Measurements from ENCODE around the gene ABCC6. TPM values are rescaled to one million over a fixed set of nuclear protein-coding genes. Genes with fewer than 3 reads are reported as not detected.
A peak's percentile ranks its signal among the peaks of the same experiment; 100 is the strongest.
"Not testable (repeated sequence)": the region's sequence is repeated elsewhere in the genome, so short reads cannot be mapped to it uniquely, and the experiment has no call there.

The ABCC6 gene
- total RNA-seq, 1 experiment from 2014 or later = 44.6 TPM

DNA sequence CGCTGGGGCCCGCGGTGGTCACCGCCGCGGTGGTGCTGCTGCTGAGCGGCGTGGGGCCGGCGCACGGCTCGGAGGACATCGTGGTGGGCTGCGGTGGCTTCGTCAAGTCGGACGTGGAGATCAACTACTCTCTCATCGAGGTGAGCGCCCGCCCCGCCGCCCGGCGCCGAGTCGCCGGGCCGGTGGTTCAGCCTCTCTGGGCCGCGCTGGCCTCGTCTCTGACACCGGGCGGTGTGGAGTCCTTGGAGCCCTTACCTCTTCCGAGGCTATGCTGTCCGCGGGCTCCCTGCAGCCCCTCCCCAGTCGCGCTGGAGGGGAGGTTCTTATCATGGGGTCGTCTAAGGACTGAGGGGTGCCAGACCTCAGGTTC lies 9.4 kb upstream of the ABCC6 start:
- H3K27me3 ChIP-seq (replicated peaks; ENCODE audit: control insufficient read depth, insufficient read depth, low read length); H3K27ac Mint-ChIP-seq (ENCODE audit: unreplicated experiment); H3K36me3 ChIP-seq (ENCODE audit: control insufficient read depth, insufficient read depth, low read length); H3K4me1 ChIP-seq; CTCF ChIA-PET; BruUV-seq (replicated peaks); DNase-seq; H3K4me3 ChIP-seq (ENCODE audit: low read depth, low read length); H3K9me3 Mint-ChIP-seq (ENCODE audit: unreplicated experiment); H3K9me3 ChIP-seq; H3K27me3 Mint-ChIP-seq (ENCODE audit: insufficient read depth, unreplicated experiment); POLR2A ChIA-PET; H3K4me1 Mint-ChIP-seq (ENCODE audit: low read depth, unreplicated experiment); intact Hi-C loops (cut with micrococcal nuclease; ENCODE audit: unreplicated experiment); H3K36me3 Mint-ChIP-seq (ENCODE audit: insufficient read depth, unreplicated experiment): not testable (repeated sequence)
- peak overlapping the region; percentile 63 for H3K4me3 Mint-ChIP-seq (ENCODE audit: unreplicated experiment)

DNA sequence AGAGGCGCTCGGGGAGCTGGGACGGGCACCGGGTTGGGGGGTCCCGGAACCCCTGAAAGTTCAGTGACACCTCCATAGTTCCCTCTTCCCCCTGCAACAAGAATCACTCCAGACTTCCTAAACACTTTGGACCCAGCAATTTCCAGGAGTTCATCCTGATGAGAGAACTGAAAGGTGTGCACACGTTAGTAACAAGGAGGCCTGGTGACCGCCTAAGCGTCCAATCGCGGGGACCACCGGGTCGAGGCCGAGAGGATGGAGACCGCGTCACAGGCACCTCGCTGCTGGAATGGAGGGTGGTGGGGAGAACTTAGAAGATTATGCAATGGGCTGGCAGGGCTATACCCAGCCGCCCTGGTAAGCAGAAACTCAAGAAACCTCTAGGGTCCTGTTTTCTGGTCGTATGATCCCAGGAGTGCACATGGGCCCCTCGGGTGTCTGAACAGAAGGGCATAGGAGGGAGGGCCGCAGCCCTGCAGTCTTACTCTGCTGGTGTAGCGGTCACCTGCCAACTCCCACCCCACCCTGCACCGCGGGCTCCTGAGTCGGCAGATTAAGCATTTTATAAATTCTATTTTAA lies 458 bp upstream of the ABCC6 start:
- intact Hi-C loops (cut with micrococcal nuclease; ENCODE audit: unreplicated experiment); H3K4me1 Mint-ChIP-seq (ENCODE audit: low read depth, unreplicated experiment); H3K9me3 ChIP-seq; H3K27me3 Mint-ChIP-seq (ENCODE audit: insufficient read depth, unreplicated experiment); H3K27ac Mint-ChIP-seq (ENCODE audit: unreplicated experiment); H3K27me3 ChIP-seq (replicated peaks; ENCODE audit: control insufficient read depth, insufficient read depth, low read length); CTCF ChIA-PET; POLR2A ChIA-PET; H3K4me1 ChIP-seq; H3K36me3 Mint-ChIP-seq (ENCODE audit: insufficient read depth, unreplicated experiment); H3K9me3 Mint-ChIP-seq (ENCODE audit: unreplicated experiment); H3K36me3 ChIP-seq (ENCODE audit: control insufficient read depth, insufficient read depth, low read length); DNase-seq: not testable (repeated sequence)
- BruUV-seq (replicated peaks) = TSS peak; percentile 49
- 0 out of 2 replicates have a peak overlapping the region, but pooled peaks have one; percentile 10 for H3K4me3 ChIP-seq (ENCODE audit: low read depth, low read length)
- H3K4me3 Mint-ChIP-seq (ENCODE audit: unreplicated experiment) = peak overlapping the region; percentile 61

DNA sequence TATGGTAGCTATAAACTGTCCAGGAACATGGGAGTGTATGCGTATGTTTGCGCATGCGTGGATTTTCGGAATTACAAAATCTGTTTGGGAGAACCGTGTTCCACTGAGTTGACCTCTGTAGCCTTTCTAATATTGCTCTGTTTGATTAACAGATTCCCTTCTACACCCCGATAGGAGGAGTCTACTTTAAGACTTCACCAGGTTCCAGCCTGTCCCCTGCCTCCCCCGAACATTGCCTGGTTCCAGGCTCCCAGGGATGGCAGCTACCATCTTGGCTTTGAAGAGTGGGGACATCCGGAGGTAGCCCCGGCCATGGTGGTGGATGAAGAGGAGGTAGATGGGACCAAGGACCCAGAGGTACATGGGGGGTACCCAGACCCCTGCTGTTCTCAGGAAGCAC lies 1.9 kb downstream of the ABCC6 start:
- CTCF ChIA-PET; H3K27me3 ChIP-seq (replicated peaks; ENCODE audit: control insufficient read depth, insufficient read depth, low read length): not testable (repeated sequence)

DNA sequence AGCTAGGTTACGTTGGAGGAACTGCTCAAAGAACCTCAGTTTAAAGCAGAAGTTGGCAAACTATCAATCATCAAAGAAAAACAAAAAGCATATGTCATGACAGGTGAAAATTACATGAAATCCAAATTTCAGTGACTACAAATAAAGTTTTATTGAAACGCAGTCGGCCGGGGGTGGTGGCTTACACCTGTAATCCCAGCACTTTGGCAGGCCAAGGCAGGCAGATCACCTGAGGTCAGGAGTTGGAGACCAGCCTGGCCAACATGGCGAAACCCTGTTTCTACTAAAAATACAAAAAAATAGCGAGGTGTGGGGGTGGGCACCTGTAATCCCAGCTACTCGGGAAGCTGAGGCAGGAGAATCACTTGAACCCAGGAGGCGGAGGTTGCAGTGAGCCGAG lies 2.8 kb downstream of the ABCC6 start:
- H3K27me3 Mint-ChIP-seq (ENCODE audit: insufficient read depth, unreplicated experiment); intact Hi-C loops (cut with micrococcal nuclease; ENCODE audit: unreplicated experiment); POLR2A ChIA-PET; CTCF ChIA-PET; H3K27ac Mint-ChIP-seq (ENCODE audit: unreplicated experiment); H3K9me3 Mint-ChIP-seq (ENCODE audit: unreplicated experiment); DNase-seq; H3K4me3 ChIP-seq (ENCODE audit: low read depth, low read length); H3K4me1 Mint-ChIP-seq (ENCODE audit: low read depth, unreplicated experiment); BruUV-seq (replicated peaks); H3K9me3 ChIP-seq; H3K4me1 ChIP-seq; H3K36me3 Mint-ChIP-seq (ENCODE audit: insufficient read depth, unreplicated experiment); H3K27me3 ChIP-seq (replicated peaks; ENCODE audit: control insufficient read depth, insufficient read depth, low read length); H3K4me3 Mint-ChIP-seq (ENCODE audit: unreplicated experiment); H3K36me3 ChIP-seq (ENCODE audit: control insufficient read depth, insufficient read depth, low read length): not testable (repeated sequence)

More for the DNA sequence above, 1.9 kb downstream of the ABCC6 start:
- DNase-seq; H3K36me3 Mint-ChIP-seq (ENCODE audit: insufficient read depth, unreplicated experiment); H3K4me1 Mint-ChIP-seq (ENCODE audit: low read depth, unreplicated experiment); BruUV-seq (replicated peaks); H3K36me3 ChIP-seq (ENCODE audit: control insufficient read depth, insufficient read depth, low read length); H3K4me3 Mint-ChIP-seq (ENCODE audit: unreplicated experiment); POLR2A ChIA-PET; H3K27ac Mint-ChIP-seq (ENCODE audit: unreplicated experiment); H3K4me3 ChIP-seq (ENCODE audit: low read depth, low read length); intact Hi-C loops (cut with micrococcal nuclease; ENCODE audit: unreplicated experiment); H3K9me3 Mint-ChIP-seq (ENCODE audit: unreplicated experiment); H3K27me3 Mint-ChIP-seq (ENCODE audit: insufficient read depth, unreplicated experiment); H3K4me1 ChIP-seq; H3K9me3 ChIP-seq: not testable (repeated sequence)

DNA sequence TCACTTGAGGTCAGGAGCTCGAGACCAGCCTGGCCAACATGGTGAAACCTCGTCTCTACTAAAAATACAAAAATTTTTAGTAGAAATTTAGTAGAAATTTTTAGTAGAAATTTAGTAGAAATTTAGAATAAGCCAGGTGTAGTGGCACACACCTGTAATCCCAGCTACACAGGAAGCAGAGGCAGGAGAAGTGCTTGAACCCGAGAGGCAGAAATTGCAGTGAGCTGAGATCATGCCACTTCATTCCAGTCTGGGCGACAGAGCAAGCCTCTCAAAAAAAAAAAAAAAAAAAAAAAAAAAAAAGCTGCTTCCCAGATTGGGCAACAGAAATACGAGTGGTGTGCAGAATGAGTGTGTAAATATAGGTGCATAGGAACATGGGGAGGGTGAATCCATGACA lies 4.5 kb downstream of the ABCC6 start:
- H3K36me3 ChIP-seq (ENCODE audit: control insufficient read depth, insufficient read depth, low read length); POLR2A ChIA-PET; H3K4me1 Mint-ChIP-seq (ENCODE audit: low read depth, unreplicated experiment); H3K27me3 Mint-ChIP-seq (ENCODE audit: insufficient read depth, unreplicated experiment); BruUV-seq (replicated peaks); H3K9me3 Mint-ChIP-seq (ENCODE audit: unreplicated experiment); H3K9me3 ChIP-seq; H3K4me3 ChIP-seq (ENCODE audit: low read depth, low read length); H3K36me3 Mint-ChIP-seq (ENCODE audit: insufficient read depth, unreplicated experiment); H3K4me3 Mint-ChIP-seq (ENCODE audit: unreplicated experiment); H3K27me3 ChIP-seq (replicated peaks; ENCODE audit: control insufficient read depth, insufficient read depth, low read length); CTCF ChIA-PET; DNase-seq; H3K4me1 ChIP-seq; intact Hi-C loops (cut with micrococcal nuclease; ENCODE audit: unreplicated experiment): not testable (repeated sequence)
- H3K27ac Mint-ChIP-seq (ENCODE audit: unreplicated experiment) = peak overlapping the region; percentile 24

DNA sequence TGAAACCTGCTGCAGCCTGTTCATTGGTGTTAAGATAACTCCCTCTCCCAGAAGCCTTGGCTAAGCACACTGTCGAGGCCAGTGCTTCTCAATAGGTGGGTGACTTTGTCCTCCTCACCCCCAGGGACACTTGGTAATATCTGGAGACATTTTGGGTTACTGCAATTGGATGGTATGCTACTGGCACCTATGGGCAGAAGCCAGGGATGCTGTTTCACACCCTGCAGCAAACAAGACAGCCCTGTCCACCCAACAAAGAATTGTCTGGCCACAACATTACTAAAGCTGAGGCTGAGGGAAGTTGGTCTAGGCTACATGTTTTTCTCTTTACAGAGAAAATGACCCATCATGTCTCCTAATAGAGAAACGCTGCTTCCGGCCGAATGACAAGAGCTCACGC lies 4.9 kb downstream of the ABCC6 start:
- H3K4me3 ChIP-seq (ENCODE audit: low read depth, low read length); intact Hi-C loops (cut with micrococcal nuclease; ENCODE audit: unreplicated experiment); H3K27me3 Mint-ChIP-seq (ENCODE audit: insufficient read depth, unreplicated experiment); H3K9me3 ChIP-seq; H3K27ac Mint-ChIP-seq (ENCODE audit: unreplicated experiment); POLR2A ChIA-PET; H3K9me3 Mint-ChIP-seq (ENCODE audit: unreplicated experiment); CTCF ChIA-PET; H3K4me1 ChIP-seq; H3K27me3 ChIP-seq (replicated peaks; ENCODE audit: control insufficient read depth, insufficient read depth, low read length); DNase-seq; H3K36me3 Mint-ChIP-seq (ENCODE audit: insufficient read depth, unreplicated experiment); H3K36me3 ChIP-seq (ENCODE audit: control insufficient read depth, insufficient read depth, low read length); H3K4me3 Mint-ChIP-seq (ENCODE audit: unreplicated experiment); H3K4me1 Mint-ChIP-seq (ENCODE audit: low read depth, unreplicated experiment); BruUV-seq (replicated peaks): not testable (repeated sequence)

DNA sequence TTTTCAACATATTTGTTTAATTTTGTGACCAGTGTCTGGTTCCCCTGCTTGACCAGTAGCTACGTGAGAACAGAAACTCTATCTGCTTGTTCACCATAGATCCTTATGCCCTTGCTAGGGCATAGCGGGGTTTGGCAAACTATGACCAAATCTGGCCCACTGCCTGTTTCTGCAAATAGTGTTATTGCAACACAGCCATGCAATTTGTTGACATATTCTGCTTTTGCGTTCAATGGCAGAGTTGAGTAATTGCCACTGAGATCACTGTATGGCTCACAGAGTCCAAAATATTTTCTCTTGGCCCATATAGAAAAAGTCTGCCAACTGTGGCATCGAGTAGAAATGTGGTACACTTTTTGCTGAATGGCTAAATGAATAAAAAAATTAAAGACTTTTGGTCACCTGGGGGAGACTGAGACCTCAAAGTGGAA lies 9.4 kb downstream of the ABCC6 start:
- H3K36me3 Mint-ChIP-seq (ENCODE audit: insufficient read depth, unreplicated experiment); H3K9me3 Mint-ChIP-seq (ENCODE audit: unreplicated experiment); H3K4me1 Mint-ChIP-seq (ENCODE audit: low read depth, unreplicated experiment); BruUV-seq (replicated peaks); H3K27ac Mint-ChIP-seq (ENCODE audit: unreplicated experiment); H3K4me1 ChIP-seq; CTCF ChIA-PET; H3K27me3 ChIP-seq (replicated peaks; ENCODE audit: control insufficient read depth, insufficient read depth, low read length); H3K4me3 ChIP-seq (ENCODE audit: low read depth, low read length); H3K4me3 Mint-ChIP-seq (ENCODE audit: unreplicated experiment); H3K9me3 ChIP-seq; H3K27me3 Mint-ChIP-seq (ENCODE audit: insufficient read depth, unreplicated experiment); DNase-seq; intact Hi-C loops (cut with micrococcal nuclease; ENCODE audit: unreplicated experiment); H3K36me3 ChIP-seq (ENCODE audit: control insufficient read depth, insufficient read depth, low read length); POLR2A ChIA-PET: not testable (repeated sequence)

Data from Caco-2 (cell line).